ENCODE measurements around the gene KCNN3.

The KCNN3 gene

DNA sequence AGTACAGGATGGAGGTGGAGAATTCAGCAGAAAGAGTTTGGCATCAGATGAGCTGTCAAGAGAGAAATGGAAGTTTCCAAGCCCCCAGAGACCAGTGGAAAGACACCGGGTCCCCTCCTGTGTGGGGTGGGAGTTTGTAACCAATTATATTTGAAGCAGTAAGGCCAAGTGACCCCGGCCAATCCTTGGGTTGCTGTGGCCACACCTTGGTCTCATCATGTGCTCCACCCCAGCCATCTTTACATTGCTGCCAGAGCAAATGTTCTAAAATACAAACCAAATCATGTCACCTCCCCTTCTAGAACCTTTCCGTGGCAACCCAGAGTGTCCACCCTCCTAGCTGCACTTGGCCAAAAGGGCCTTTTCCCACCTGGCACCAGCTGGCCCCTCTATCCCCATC lies 86.1 kb downstream of the KCNN3 start:
- no peaks in the 10 kb centered on the region for H3K9me3 ChIP-seq (ENCODE audit: control insufficient read depth, low read length)
- H3K36me3 ChIP-seq (ENCODE audit: control insufficient read depth, insufficient read depth, low read length), result no peaks in the 10 kb centered on the region
- H3K4me2 ChIP-seq (ENCODE audit: low read length), result no peak overlapping the region
- no peak overlapping the region for H3K4me3 ChIP-seq (ENCODE audit: low read depth, low read length)
- TF ChIP-seq, protein P1, sequence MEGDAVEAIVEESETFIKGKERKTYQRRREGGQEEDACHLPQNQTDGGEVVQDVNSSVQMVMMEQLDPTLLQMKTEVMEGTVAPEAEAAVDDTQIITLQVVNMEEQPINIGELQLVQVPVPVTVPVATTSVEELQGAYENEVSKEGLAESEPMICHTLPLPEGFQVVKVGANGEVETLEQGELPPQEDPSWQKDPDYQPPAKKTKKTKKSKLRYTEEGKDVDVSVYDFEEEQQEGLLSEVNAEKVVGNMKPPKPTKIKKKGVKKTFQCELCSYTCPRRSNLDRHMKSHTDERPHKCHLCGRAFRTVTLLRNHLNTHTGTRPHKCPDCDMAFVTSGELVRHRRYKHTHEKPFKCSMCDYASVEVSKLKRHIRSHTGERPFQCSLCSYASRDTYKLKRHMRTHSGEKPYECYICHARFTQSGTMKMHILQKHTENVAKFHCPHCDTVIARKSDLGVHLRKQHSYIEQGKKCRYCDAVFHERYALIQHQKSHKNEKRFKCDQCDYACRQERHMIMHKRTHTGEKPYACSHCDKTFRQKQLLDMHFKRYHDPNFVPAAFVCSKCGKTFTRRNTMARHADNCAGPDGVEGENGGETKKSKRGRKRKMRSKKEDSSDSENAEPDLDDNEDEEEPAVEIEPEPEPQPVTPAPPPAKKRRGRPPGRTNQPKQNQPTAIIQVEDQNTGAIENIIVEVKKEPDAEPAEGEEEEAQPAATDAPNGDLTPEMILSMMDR (IDR thresholded peaks at IDR 0.05), result no peak
- no peak overlapping the region for H3K9ac ChIP-seq
- H3K27ac ChIP-seq, result no peak overlapping the region
- no peak overlapping the region for H2AFZ ChIP-seq
- H3K79me2 ChIP-seq, result no peaks in the 10 kb centered on the region
- H3K27me3 ChIP-seq (ENCODE audit: control insufficient read depth, insufficient read depth, low read length), result no peaks in the 10 kb centered on the region
- H3K4me1 ChIP-seq, result no peaks in the 10 kb centered on the region

DNA sequence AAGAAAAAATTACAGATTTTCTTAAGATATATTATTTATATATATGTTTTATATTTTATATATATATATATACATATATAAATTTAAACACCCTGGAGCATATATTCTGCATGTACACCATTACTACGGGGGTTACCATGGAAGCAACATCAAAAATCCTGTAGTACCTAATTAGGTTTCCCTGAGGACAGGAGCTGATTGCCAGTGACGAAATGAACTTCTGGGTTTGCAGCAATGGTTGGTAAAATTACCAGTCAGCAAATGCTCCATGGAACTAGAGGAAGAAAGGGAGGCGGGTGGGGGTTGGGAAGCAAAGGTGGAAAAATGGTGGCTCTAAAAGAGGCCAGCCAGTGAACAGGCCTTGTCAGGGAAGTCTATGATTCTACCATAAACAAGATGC lies 89.5 kb downstream of the KCNN3 start:
- no peaks in the 10 kb centered on the region for H3K9me3 ChIP-seq (ENCODE audit: control insufficient read depth, low read length)
- no peaks in the 10 kb centered on the region for H3K4me1 ChIP-seq
- H3K4me2 ChIP-seq (ENCODE audit: low read length), result no peak overlapping the region
- no peak overlapping the region for H3K4me3 ChIP-seq (ENCODE audit: low read depth, low read length)
- TF ChIP-seq, protein P1 (IDR thresholded peaks at IDR 0.05), result no peak
- H3K79me2 ChIP-seq, result no peaks in the 10 kb centered on the region
- H3K36me3 ChIP-seq (ENCODE audit: control insufficient read depth, insufficient read depth, low read length), result no peaks in the 10 kb centered on the region
- H3K9ac ChIP-seq, result no peak overlapping the region
- no peak overlapping the region for H2AFZ ChIP-seq
- no peak overlapping the region for H3K27ac ChIP-seq
- H3K27me3 ChIP-seq (ENCODE audit: control insufficient read depth, insufficient read depth, low read length), result no peaks in the 10 kb centered on the region

DNA sequence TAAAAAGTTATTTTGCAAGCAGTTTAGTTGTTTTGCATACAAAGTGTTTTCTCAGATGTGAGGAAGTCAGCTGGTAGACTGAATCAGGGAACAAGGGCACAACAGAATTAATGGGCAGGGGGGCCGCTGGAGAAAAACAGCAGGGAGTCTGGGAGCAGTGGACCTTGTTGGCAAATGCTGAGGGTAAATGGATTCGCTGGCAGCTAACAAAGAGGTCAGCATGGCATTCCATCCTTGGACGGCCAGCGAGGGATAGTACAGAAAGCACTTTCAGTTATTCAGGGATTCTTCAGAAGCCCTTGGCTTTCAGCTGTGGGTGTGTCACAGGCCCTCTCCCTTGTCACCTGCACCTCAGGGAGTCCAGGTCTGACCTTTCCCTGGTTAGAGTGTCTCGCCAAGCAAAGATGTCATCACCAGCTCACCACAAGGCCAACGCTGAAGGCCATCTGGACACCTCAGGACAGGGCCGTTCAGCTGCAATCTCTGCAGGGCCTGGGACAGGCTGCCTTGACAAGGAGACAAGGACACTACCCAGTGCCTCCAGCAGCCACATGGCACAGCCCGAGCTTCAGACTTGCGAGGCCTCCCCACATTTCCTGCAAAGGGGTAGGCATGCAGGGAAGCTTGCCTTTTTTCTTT lies 90.4 kb downstream of the KCNN3 start:
- no peaks in the 10 kb centered on the region for H3K9me3 ChIP-seq (ENCODE audit: control insufficient read depth, low read length)
- H3K27me3 ChIP-seq (ENCODE audit: control insufficient read depth, insufficient read depth, low read length), result no peaks in the 10 kb centered on the region
- TF ChIP-seq, protein P1 (IDR thresholded peaks at IDR 0.05), result no peak
- no peak overlapping the region for H3K27ac ChIP-seq
- H3K4me1 ChIP-seq, result no peaks in the 10 kb centered on the region
- no peak overlapping the region for H3K9ac ChIP-seq
- no peak overlapping the region for H3K4me3 ChIP-seq (ENCODE audit: low read depth, low read length)
- no peak overlapping the region for H3K4me2 ChIP-seq (ENCODE audit: low read length)
- no peaks in the 10 kb centered on the region for H3K79me2 ChIP-seq
- no peak overlapping the region for H2AFZ ChIP-seq
- H3K36me3 ChIP-seq (ENCODE audit: control insufficient read depth, insufficient read depth, low read length), result no peaks in the 10 kb centered on the region

DNA sequence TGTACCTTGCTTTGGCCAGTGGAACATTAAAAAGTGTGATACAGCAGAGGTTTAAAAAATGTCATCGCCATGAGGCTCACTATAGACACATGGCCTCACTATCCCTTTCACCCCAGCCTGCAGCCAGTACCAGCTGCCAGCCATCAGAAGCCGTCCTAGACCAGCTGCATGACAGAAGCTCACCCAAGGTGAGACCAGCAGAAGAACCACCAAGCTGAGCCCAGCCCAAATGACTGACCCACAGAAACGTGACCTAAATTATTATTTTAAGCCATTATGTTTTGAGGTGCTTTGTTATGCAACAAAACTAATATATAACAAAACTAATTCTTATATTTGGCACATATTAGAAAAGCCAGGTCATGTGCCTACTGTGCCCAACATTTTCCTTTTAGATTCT lies 91.1 kb downstream of the KCNN3 start:
- TF ChIP-seq, protein P1 (IDR thresholded peaks at IDR 0.05), result no peak
- H2AFZ ChIP-seq, result no peak overlapping the region
- H3K9ac ChIP-seq, result no peak overlapping the region
- H3K36me3 ChIP-seq (ENCODE audit: control insufficient read depth, insufficient read depth, low read length), result no peaks in the 10 kb centered on the region
- no peaks in the 10 kb centered on the region for H3K9me3 ChIP-seq (ENCODE audit: control insufficient read depth, low read length)
- H3K79me2 ChIP-seq, result no peaks in the 10 kb centered on the region
- H3K4me1 ChIP-seq, result no peaks in the 10 kb centered on the region
- no peaks in the 10 kb centered on the region for H3K27me3 ChIP-seq (ENCODE audit: control insufficient read depth, insufficient read depth, low read length)
- no peak overlapping the region for H3K4me2 ChIP-seq (ENCODE audit: low read length)
- no peak overlapping the region for H3K27ac ChIP-seq
- H3K4me3 ChIP-seq (ENCODE audit: low read depth, low read length), result no peak overlapping the region

DNA sequence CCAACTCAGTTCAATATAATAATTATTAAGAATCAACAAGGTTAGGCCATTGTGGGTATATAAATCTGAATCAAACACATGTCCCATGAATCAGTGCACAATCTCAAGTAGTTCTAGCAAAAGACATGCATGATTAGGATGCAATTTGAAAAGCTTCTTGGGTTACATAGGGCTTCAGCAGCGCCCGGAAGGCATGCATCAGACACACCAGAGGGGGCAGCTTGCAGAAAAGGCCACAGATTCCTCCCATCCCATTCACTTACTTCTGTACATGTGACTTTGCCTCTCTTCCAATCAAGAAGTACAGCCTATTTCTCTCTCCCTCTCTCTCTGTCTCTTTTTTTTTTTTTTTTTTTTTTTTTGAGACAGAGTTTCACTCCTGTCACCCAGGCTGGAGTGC lies 91.8 kb downstream of the KCNN3 start:
- no peak overlapping the region for H3K27ac ChIP-seq
- no peaks in the 10 kb centered on the region for H3K4me1 ChIP-seq
- H3K4me2 ChIP-seq (ENCODE audit: low read length), result no peak overlapping the region
- H2AFZ ChIP-seq, result no peak overlapping the region
- H3K4me3 ChIP-seq (ENCODE audit: low read depth, low read length), result no peak overlapping the region
- TF ChIP-seq, protein P1 (IDR thresholded peaks at IDR 0.05), result no peak
- no peaks in the 10 kb centered on the region for H3K9me3 ChIP-seq (ENCODE audit: control insufficient read depth, low read length)
- H3K79me2 ChIP-seq, result no peaks in the 10 kb centered on the region
- no peaks in the 10 kb centered on the region for H3K36me3 ChIP-seq (ENCODE audit: control insufficient read depth, insufficient read depth, low read length)
- H3K27me3 ChIP-seq (ENCODE audit: control insufficient read depth, insufficient read depth, low read length), result no peaks in the 10 kb centered on the region
- no peak overlapping the region for H3K9ac ChIP-seq
